ENCODE data around the gene CBLN3.

The CBLN3 gene

GRCh38 chr14:24422694-24423601 lies 6.5 kb downstream of the CBLN3 start:
- DNase-seq: no peak

GRCh38 chr14:24422261-24422660 lies 7.2 kb downstream of the CBLN3 start:
- DNase-seq: no peak

GRCh38 chr14:24418492-24418873 lies 11.0 kb downstream of the CBLN3 start:
- no peak for DNase-seq

GRCh38 chr14:24417832-24418491 lies 11.5 kb downstream of the CBLN3 start:
- no peak for DNase-seq

GRCh38 chr14:24416932-24417619 lies 12.4 kb downstream of the CBLN3 start:
- DNase-seq: no peak

GRCh38 chr14:24416254-24416931 lies 13.1 kb downstream of the CBLN3 start:
- DNase-seq: no peak

GRCh38 chr14:24415421-24416253 lies 13.8 kb downstream of the CBLN3 start:
- no peak for DNase-seq

GRCh38 chr14:24414732-24415420 lies 14.6 kb downstream of the CBLN3 start:
- DNase-seq: no peak

- DNase-seq: no peak
Measured at GRCh38 chr14:24414077-24414476, 15.4 kb downstream of the CBLN3 start.

- no peak for DNase-seq
Measured at GRCh38 chr14:24411443-24412389, 17.8 kb downstream of the CBLN3 start.

GRCh38 chr14:24409956-24410355 lies 19.5 kb downstream of the CBLN3 start:
- DNase-seq: no peak

- DNase-seq: no peak
Measured at GRCh38 chr14:24409192-24409591, 20.3 kb downstream of the CBLN3 start.

GRCh38 chr14:24408764-24409163 lies 20.7 kb downstream of the CBLN3 start:
- DNase-seq: no peak

GRCh38 chr14:24407608-24408325 lies 21.7 kb downstream of the CBLN3 start:
- DNase-seq: no peak

GRCh38 chr14:24406416-24406815 lies 23.1 kb downstream of the CBLN3 start:
- DNase-seq: no peak

- no peak for DNase-seq
Measured at GRCh38 chr14:24404814-24405213, 24.7 kb downstream of the CBLN3 start.

- no peak for DNase-seq
Measured at GRCh38 chr14:24403294-24403998, 26.0 kb downstream of the CBLN3 start.

- DNase-seq: no peak
Measured at GRCh38 chr14:24401810-24402702, 27.4 kb downstream of the CBLN3 start.

Data from T1000 (cell line).